Measurements from ENCODE around the gene ZNF581.

DNA sequence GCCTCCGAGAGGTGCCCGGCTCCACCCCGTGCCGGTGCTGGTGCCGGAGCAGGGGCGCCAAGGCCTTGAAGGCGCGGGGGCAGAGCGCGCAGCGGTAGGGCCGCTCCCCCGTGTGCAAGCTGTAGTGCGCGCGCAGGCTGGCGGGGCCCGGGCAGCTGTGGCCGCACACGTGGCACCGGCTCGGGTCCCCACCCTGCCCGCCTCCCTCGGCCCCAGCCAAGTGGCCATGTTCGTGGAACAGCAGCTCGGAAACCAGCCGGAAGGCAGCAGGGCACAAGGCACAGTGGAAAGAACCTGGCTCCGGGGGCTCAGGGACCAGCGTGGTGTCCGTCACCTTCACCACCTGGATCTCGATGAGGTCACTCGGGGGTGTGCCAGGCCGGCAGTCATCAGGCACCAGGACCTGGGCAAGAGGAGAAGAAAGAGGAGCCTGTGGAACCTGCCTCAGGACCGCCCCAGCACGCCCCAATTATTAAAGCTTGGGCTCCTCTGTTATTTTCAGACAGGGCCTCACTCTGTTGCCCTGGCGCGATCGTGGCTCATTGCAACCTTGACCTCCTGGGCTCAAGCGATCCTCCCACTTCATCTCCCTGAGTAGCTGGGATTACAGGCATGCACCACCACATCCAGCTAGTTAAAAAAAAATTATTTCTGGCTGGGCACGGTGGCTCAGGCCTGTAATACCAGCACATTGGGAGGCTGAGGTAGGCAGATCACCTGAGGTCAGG, 21.0 kb upstream of the ZNF581 start:
- TF ChIP-seq POLR2A (IDR thresholded peaks at IDR 0.05): no peak
- TF ChIP-seq, protein P1, sequence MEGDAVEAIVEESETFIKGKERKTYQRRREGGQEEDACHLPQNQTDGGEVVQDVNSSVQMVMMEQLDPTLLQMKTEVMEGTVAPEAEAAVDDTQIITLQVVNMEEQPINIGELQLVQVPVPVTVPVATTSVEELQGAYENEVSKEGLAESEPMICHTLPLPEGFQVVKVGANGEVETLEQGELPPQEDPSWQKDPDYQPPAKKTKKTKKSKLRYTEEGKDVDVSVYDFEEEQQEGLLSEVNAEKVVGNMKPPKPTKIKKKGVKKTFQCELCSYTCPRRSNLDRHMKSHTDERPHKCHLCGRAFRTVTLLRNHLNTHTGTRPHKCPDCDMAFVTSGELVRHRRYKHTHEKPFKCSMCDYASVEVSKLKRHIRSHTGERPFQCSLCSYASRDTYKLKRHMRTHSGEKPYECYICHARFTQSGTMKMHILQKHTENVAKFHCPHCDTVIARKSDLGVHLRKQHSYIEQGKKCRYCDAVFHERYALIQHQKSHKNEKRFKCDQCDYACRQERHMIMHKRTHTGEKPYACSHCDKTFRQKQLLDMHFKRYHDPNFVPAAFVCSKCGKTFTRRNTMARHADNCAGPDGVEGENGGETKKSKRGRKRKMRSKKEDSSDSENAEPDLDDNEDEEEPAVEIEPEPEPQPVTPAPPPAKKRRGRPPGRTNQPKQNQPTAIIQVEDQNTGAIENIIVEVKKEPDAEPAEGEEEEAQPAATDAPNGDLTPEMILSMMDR (IDR thresholded peaks at IDR 0.05): no peak

Measured in heart left ventricle (tissue), 13 donors.